NCI-H345 (cell line): ENCODE measurements around the gene GDF7.

Experiments
- DNase-seq: peaks from one replicate; lab custom pipeline; 2025; lab: John Stamatoyannopoulos, UW

Gene GDF7

DNA sequence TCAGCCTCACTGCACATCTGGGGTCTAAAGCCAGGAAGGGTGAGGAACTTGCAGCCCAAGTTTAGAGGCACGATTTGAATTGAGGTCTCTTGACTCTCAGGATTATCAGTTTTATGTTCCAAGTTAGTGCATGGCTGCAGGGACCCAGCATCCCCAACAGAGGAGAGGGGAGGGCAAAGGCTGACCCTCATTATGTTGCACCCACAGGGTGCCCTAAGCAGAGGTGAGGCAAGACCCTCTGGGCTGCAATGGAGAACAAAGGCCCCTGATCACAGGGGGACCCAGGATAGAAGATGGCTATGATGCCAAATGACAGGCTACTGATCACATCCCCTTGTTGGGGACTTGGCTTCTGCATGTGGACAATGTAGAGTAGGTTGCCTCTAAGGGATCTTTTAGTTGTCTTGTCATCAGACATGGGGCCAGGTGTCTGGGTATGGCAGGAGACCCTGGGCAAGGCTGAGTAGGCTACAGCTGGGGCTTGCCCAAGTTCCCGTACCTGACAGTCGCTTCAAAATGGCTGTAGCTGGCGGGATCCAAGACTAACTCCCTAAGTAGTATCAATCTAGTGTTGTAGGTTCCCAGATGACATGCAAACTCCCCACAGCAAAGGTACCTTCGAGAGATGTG lies 4.5 kb upstream of the GDF7 start:
- no peak for DNase-seq

GRCh38 chr2:20663196-20664070 lies 3.5 kb upstream of the GDF7 start:
- no peak for DNase-seq

DNA sequence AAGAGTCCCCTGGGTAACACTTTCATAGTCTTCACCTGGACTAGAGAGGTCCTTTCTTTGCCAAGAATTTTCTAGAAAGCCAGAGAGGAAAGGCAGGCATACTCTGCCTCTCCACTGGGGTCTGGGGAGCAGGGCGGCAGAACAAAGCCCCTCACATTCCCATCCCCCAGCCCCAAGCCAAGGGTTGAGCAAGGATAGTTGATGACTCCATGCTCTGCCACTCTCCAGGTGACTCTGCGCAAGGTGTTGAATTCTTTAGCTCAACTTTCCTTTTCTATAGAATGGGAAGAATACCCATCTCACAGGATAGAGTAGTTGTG lies 2.9 kb upstream of the GDF7 start:
- no peak for DNase-seq

DNA sequence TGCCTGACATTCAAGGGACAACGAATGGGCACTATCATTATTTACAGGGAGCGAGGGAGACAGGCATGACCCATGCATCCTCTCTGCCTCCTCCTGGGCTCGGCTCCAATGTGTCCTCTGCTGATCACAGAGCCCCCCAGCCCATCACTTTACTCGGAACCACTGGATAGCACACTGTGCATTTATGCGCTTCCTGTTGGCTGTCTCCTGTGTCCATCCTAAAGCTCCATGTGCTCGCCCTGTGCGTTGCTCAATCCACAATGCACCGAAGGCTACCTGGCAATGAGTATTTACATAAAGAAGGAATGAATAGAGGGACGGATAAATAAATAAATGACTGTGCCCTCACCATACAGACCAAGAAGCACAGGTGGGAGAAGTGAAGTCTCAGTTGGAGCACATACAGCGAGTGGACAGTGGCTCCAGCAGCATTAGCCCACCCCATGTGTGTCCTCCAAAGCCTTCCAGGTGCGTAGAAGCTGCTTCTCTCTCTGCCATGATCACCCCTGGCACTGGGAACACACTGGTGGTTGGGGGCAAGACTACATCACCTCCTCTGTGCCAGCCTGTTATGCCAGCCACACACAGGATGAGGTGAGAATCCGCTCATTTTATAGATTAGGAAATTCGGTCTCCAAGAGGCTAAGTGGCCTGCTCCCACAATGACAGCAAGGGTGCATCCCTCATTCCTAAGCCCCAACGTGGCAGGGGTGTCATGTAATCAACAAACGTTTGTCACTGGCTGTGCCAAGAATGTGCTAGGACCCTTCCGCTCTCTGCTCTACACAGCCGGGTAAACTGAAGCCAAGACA lies 2.3 kb upstream of the GDF7 start:
- DNase-seq, result no peak

DNA sequence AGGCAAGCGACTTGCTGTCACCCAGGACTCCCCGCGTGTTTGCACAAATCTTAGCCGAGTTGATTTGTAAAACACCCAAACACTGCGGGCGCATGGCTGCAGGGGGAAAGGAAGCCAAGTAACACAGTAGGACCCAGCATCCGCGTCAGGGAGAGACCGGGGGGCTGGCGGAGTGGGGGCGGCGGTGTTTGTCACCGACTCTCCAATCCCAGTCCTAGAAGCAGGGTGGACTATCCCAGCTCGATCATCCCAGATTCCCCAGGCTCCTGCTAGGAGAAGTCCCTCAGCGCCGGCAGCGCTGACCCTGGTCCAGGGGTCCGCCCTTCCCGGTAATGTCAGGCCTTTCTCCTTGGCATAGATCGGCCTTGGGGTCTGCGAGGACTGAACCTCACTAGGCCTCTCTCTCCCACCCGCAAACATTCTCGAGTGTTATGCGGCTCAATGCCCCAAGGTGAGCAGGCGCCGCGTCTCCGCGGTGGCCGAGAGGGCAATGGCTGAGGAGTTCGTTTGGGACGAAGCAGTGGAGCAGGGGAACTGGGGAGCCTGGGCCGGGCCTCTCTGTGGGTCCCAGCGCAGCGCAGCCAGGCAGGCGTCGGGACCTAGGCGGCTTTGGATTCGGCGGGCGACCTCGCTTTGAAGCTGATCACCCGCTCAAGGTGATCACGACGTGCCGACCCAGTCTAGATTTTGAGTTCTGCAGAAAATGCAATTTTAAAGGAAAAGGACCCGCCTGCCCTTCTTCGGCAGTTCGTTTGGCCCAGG lies 1.5 kb upstream of the GDF7 start:
- DNase-seq, result no peak

DNA sequence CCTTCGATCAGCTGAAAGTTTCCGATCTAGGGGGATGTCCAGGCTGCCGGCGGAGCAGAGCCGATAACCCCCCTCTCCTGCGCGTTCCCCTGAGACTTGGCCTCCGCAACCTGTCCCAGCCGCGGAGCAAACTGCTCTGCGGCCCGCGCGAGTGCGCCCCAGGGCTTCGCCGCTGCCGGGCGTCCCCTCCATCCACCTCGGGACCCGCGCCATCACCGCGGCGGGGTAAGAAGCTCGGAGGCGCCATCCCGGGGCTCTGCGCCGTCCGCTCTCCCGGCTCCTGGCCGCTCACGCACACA lies 990 bp upstream of the GDF7 start:
- no peak for DNase-seq

DNA sequence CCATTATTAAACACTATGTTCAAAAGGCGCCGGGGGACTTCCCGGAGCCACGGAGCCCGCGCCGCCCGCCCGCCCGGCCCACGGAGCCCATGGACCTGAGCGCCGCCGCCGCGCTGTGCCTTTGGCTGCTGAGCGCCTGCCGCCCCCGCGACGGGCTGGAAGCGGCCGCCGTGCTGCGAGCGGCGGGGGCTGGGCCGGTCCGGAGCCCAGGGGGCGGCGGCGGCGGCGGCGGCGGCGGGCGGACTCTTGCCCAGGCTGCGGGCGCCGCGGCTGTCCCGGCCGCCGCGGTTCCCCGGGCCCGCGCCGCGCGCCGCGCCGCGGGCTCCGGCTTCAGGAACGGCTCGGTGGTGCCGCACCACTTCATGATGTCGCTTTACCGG lies 197 bp downstream of the GDF7 start:
- DNase-seq, result no peak

DNA sequence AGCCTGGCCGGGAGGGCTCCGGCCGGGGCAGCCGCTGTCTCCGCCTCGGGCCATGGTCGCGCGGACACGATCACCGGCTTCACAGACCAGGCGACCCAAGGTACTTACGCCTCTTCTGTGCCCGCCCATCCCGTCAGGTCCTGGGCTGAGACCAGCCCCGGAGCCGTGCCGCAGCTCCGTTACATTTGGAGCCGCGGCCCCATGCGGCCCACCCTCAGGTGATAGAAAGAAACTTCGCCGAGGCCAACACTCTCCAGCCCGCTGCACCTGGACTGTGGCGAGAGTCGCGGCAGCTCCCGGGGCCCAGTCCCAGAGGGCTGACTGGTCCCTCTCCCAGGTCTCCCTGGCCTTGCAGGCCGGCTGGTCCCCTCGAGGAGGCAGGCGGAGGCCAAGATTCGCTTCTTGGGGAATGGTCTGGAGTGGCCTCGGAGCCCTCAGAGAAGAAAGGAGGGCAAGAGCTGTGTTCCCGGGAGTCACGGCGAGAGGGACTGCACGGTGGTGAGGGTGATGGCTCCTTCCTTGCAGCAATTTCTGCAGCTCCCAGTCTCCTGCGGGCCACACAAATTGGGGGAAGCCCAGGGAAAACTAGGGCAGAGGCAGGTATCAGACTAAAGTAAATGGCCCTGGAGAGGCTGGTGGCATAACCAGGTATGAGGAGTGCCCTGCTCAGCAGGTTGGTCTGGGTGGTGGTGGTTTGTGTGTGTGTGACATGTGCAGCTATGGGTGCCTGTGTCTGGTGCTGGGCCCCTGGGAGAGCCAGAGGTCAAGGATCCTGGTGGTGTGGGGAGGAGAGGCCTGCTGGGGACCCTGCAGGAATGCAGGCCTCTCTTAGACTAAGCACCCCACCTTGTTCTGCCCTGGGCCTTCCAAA lies 822 bp downstream of the GDF7 start:
- DNase-seq, result no peak

- DNase-seq, result no peak
Observed at GRCh38 chr2:20668451-20668850, 1.5 kb downstream of the GDF7 start.

GRCh38 chr2:20668871-20669475 lies 2.0 kb downstream of the GDF7 start:
- DNase-seq, result no peak

DNA sequence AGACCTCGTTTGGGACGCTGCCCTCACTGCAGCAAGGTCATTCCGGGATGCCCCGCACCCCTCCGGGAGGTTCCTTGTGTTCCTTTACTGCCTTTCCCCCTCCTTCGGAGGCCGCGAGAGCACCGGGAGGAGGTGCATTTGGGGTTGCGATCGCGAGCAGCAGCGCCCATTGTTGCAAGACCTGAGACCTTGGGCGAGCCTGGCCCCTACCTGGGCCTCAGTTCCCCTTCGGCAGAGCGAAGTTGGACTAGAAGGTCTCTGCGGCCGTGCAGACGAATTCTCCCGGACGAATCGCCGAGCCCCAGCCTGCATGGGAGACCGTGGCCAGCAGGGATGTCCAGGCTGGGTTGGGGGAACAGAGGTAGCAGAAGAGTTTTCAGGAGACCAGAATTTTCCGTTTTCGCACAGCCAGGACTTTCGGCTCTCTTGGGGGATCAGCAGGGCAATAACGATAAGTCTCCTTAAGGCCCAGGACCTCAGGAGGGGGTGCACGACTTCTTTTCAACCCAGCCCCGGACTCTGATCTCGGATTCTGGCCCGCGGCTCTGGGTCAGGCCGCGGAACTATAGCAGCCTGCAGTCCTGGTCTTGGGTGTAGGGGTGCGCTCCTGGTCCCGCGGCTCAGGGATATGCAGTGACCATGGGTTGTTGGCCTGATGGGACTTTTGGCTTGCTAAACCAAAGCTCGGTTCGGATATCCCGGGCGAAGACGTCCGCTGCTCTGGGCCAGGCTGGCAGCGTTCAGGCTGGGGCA lies 2.8 kb downstream of the GDF7 start:
- no peak for DNase-seq

- DNase-seq, result no peak
Observed at GRCh38 chr2:20670315-20671035, 3.5 kb downstream of the GDF7 start.

- no peak for DNase-seq
Observed at GRCh38 chr2:20671036-20671735, 4.2 kb downstream of the GDF7 start.

GRCh38 chr2:20671736-20672080 lies 4.8 kb downstream of the GDF7 start:
- DNase-seq, result no peak

GRCh38 chr2:20672201-20672951 lies 5.4 kb downstream of the GDF7 start:
- DNase-seq, result no peak

- DNase-seq, result no peak
Observed at GRCh38 chr2:20673686-20674308, 6.9 kb downstream of the GDF7 start.

GRCh38 chr2:20674309-20674965 lies 7.5 kb downstream of the GDF7 start:
- no peak for DNase-seq
